ENCODE measurements around the gene DYNLRB2. TPM values are rescaled to one million over a fixed set of nuclear protein-coding genes. Genes with fewer than 3 reads are reported as not detected.

DYNLRB2 gene
- polyA plus RNA-seq, 1 of the 3 experiments (the other 2 are of a cell fraction): 0.44 TPM

DNA sequence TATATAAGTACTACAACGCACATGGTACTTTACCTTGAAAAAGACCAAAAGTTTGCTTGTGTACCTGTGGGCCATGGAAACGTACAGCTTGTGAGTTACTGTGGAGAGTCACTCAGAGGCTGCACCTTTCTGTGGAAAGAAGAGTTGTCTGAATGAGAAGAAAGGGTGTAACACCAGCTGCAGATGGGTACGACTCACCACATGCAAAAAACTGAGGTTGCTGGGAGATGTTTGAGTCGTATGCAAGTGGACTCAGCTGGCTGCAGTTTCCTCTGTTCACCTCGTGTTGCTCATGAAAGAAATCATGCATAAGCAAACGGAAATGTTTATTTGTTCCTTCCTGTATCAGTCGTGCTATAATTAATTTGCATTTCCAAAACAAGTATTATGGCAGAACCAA lies 22.4 kb upstream of the DYNLRB2 start:
- Histone ChIP-seq H3K27me3 (ENCODE audit: insufficient read depth) (no peaks in the 10 kb centered on the region), H3K79me2 (ENCODE audit: insufficient read depth) (no peaks in the 10 kb centered on the region), H3K36me3 (replicated peaks in 1 of 2; ENCODE audit: control insufficient read depth in 1 of 2, insufficient read depth in 2 of 2, low read length in 1 of 2) (no peaks in the 10 kb centered on the region), H3K9me3 (no peaks in the 10 kb centered on the region), H3K27ac (ENCODE audit: low read depth in 2 of 2, low read length in 1 of 2) (no peak overlapping the region), H2AFZ (ENCODE audit: low read depth) (no peak overlapping the region), H3K4me3 (ENCODE audit: low read depth in 2 of 2, low read length in 1 of 2) (no peak overlapping the region), H3F3A (replicated peaks; ENCODE audit: insufficient read depth) (no peaks in the 10 kb centered on the region), H3K9me2 (no peaks in the 10 kb centered on the region), H3K4me1 (ENCODE audit: control insufficient read depth in 1 of 2, insufficient read depth in 2 of 2, low read depth in 1 of 2, low read length in 1 of 2) (no peaks in the 10 kb centered on the region), H3K4me2 (no peak overlapping the region), H3K9ac (no peak overlapping the region), H4K20me1 (ENCODE audit: insufficient read depth) (no peaks in the 10 kb centered on the region)
- no peak for DNase-seq
- CTCF ChIA-PET: interaction anchor here (1.6 kb wide), 1 partner anchor 8 kb away, joined by 10 read pairs; no protein-coding TSS in a partner anchor
- 18% methylated on average over 7 of the region's 7 CpGs for WGBS (ENCODE audit: low lambda C conversion rate)
- POLR2A ChIA-PET: no interaction called here
- TF ChIP-seq PBX3 (IDR thresholded peaks at IDR 0.05) (no peak), MXI1 (IDR thresholded peaks at IDR 0.05; ENCODE audit: low read depth, low read length) (no peak), TCF12 (IDR thresholded peaks at IDR 0.05) (no peak), EZH2phosphoT487 (IDR thresholded peaks at IDR 0.05; ENCODE audit: borderline replicate concordance, low read depth) (no peak), EP300 (IDR thresholded peaks at IDR 0.05; ENCODE audit: borderline replicate concordance in 1 of 2, low read depth in 1 of 2, low read length in 1 of 2) (no peak), RXRA (IDR thresholded peaks at IDR 0.05; ENCODE audit: borderline replicate concordance, low read depth) (no peak), MEF2A (IDR thresholded peaks at IDR 0.05; ENCODE audit: borderline replicate concordance, low read depth) (no peak), USF1 (IDR thresholded peaks at IDR 0.05; ENCODE audit: borderline replicate concordance, low read depth) (no peak), POLR2AphosphoS5 (IDR thresholded peaks at IDR 0.05; ENCODE audit: low read depth, low read length) (no peak), FOXM1 (IDR thresholded peaks at IDR 0.05; ENCODE audit: low read depth) (no peak), SIN3A (IDR thresholded peaks at IDR 0.05; ENCODE audit: borderline replicate concordance, low read depth, low read length) (no peak), REST (IDR thresholded peaks at IDR 0.05; ENCODE audit: low read depth, low read length) (no peak), ELF1 (IDR thresholded peaks at IDR 0.05) (no peak), SMC3 (IDR thresholded peaks at IDR 0.05; ENCODE audit: low read depth, low read length) (no peak), TAF1 (IDR thresholded peaks at IDR 0.05; ENCODE audit: borderline replicate concordance, low read depth, low read length) (no peak), MAX (IDR thresholded peaks at IDR 0.05; ENCODE audit: low read depth) (no peak)
- TF ChIP-seq, protein P1, sequence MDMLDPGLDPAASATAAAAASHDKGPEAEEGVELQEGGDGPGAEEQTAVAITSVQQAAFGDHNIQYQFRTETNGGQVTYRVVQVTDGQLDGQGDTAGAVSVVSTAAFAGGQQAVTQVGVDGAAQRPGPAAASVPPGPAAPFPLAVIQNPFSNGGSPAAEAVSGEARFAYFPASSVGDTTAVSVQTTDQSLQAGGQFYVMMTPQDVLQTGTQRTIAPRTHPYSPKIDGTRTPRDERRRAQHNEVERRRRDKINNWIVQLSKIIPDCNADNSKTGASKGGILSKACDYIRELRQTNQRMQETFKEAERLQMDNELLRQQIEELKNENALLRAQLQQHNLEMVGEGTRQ (IDR thresholded peaks at IDR 0.05; ENCODE audit: borderline replicate concordance, low read depth, low read length): no peak

Measured in SK-N-SH (cell line).